ENCODE results near the gene PRR29.
"Not testable (repeated sequence)": the region's sequence is repeated elsewhere in the genome, so short reads cannot be mapped to it uniquely, and the experiment has no call there.

PRR29 gene

DNA sequence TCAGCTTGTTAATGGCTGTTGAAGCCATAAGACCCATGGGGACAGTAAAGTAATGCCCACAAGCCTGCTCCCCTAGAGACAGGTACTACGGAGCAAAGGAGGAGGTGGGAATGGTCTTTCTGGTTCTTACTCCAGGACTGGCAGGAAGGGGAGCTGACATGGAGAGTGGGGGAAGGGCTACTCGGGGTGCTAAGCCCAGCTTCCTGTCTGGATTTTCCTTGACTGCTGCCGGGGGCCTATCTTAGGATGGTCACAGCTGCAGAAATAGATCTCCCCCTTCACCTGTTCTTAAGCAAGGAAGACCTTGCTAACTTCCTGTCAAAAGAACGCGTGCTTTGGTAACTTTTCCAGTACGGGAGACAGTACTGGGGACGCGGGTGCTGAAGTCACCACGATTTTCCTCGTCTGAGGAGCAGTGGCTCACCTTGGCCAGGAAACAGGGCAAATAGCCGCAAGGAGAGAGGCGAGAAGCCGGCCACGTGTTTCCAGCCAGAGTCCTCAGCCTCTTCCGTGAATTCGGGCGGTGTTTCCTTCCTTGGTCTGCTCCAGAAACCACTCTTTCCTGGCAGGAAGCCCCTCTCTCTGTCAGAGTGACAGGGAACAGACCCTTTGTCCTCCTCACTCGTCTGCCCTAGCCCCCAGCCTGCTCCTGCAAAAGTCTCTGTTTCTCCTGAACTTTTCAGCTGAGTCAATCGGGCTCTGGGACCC is 656 bp upstream of the PRR29 start:
- DNase-seq (ENCODE audit: low read depth): no peak

DNA sequence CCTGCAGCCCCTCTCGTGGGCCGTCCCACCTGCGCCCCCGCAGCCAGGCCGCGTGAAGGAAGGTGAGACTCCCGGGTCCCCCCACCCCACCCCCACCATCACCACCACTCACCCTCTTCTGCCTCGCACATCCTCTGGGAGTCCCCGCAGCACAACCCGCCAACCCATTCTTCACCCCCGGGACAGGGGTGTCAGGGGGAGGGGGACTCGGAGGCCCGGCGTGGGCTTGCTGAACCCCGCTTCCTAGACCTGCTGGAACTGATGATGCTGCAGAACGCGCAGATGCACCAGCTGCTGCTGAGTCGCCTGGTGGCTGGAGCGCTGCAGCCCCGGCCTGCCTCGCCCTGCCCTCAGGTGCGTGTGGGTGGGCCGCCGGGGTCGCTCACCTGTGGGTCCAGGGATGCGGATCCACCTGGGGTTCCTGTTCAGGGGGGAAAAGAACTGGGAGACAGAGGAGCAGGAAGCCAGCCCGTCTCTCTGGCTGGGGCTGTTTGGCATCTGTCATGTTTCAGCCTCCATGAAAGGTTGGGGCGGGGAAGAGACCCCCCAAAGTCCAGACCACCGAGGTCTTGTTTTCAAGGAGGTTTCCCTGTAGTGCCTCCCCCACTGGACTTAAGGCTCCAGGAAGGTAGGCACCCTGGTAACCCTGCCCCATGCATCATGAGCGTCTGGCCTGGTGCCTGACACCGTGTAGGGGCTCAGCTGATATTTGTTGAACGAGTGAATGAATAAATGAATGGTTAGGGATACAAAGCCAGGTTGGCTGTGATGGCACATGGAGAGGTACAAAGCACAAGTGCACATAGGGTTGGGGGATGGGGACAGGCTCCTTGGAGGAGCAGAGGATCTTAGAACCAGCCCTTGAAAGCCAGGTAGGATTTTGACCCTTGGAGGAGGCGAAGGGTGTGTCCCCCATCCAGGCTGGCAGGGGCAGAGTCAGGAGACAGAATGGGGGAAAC is 849 bp downstream of the PRR29 start:
- DNase-seq (ENCODE audit: low read depth): no peak

DNA sequence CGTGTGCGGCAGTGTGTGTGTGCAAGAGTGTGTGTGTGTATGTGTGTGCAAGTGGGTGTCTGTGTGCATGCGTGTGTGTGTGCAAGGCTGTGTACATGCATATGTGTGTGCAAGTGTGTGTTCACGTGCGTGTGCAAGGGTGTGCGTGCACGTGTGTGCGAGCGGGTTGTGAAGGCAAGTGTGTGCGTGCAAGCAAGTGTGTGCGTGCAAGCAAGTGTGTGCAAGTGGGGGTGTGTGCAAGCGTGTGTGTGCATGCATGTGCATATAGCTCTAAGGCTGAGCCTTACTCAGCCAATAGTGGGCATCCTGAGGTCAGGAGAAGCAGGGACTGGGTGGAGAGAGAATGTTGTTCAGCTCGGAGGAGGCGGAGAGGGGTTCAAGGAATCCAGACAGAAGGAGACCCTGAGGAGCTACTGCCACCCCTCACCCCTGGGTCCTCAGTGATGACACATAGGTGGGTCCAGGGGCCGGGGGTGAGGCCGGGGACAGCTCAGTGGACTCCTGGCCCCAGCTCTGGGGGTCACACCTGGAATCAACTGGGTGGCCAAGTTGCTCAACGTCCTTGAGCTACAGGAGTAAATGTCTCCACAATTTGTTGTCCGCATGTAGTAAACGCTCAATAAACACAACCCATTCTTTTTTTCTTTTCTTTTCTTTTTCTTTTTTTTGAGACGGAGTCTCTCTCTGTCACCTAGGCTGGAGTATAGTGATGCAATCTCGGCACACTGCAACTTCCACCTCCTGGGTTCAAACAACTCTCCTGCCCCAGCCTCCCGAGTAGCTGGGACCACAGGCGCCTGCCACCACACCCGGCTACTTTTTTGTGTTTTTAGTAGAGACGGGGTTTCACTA is 1.8 kb downstream of the PRR29 start:
- no peak for DNase-seq (ENCODE audit: low read depth)

DNA sequence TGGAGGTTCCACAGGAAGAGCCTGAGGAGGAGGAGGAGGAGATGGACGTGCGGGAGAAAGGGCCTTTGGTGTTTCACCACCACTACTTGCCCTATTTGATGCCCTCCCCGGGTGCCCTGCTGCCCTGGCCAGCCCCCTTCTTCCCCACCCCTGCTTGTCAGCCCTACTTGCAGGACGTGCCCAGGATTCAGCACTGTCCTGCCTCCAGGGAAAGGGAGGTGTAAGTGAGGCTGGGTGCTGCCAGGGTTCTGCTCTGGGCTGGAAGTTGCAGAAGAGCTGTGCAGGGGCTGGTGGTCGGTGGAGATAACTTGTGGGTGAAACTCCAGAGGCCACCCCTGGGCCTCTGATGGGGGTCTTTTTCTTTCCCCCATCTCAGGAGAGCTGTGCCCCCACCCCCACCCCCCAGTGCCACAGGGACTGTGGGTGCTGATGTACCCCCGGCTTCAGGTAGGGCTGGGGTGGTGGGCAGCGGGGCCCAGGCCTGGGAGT is 3.0 kb downstream of the PRR29 start:
- DNase-seq (ENCODE audit: low read depth): no peak

DNA sequence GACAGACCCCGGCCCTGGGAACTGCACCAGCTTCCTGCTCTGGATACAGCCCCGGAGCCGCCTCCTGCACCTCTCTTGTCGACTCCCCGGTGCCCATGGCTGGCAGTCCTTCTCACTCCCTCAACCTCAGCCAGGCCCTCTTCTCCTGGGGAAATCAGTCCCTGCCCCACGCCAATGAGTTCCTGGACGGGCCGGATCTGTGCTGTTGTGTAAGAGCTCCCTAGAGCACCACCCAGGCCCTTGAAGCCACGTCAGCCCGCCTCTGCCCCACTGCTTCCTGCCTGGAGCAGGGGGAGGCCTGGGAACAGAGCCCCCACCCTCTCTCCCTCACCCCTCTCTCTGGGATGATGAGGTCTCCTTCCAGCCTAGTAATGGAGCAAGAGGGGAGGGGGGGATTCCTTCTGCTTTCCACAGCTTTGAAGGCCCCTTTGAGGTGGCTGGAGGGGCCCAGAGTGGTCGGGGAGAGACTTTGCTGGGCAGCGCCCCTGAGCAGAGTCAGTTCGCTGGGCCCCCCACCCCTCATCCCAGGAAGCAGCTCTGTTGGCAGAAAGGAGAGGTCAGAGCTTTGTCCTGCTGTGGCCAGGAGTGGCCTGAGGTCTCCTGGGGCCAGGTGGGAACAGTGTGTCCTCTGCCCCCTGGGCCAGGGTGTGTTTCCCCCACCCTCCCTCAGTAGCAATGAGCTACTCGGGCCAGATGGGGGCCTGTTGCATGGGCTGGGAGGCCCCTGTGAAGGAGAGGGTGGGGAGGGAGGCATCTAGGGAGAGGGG is 3.8 kb downstream of the PRR29 start:
- no peak for DNase-seq (ENCODE audit: low read depth)

DNA sequence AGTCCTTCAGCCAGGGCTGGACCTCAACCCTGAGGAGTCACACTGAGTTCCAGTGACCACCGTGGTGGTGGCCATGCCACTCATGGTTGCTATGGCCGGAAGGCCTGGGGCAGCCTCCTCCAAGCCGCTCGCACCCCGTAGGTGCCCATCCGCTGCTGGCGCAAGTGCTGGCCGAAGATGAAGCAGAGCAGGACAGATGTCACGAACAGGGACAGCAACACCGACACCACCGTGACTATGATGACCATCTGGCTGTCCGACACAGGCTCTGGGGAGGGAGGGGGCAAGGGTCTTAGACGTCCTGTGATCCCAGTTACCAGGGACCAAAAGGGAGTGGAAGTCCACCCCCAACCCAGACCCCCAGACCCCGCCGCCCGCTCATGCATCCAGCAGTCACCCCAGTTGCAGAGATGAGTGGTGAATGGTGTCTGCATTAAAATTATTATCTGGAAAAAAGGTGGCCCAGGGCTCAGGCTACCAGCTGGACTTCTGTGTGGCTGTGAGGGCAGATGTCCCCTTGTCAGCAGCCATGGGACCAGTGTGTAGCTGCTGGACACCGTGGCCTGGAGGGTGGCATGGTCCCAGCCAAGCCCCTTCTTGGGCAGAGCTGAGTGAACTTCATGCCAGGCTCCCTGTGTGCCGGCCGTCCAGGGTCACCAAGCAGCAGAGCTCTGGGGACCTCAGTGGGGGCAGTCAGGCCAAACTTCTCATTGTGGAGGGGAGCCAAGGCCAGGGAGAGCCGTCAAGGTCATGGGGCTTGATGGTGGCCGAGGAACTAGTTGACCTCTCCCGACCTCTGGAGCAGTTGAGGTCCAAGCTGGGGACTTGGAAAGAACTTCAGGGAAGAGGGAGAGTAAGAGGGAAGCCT is 4.7 kb downstream of the PRR29 start:
- no peak for DNase-seq (ENCODE audit: low read depth)

DNA sequence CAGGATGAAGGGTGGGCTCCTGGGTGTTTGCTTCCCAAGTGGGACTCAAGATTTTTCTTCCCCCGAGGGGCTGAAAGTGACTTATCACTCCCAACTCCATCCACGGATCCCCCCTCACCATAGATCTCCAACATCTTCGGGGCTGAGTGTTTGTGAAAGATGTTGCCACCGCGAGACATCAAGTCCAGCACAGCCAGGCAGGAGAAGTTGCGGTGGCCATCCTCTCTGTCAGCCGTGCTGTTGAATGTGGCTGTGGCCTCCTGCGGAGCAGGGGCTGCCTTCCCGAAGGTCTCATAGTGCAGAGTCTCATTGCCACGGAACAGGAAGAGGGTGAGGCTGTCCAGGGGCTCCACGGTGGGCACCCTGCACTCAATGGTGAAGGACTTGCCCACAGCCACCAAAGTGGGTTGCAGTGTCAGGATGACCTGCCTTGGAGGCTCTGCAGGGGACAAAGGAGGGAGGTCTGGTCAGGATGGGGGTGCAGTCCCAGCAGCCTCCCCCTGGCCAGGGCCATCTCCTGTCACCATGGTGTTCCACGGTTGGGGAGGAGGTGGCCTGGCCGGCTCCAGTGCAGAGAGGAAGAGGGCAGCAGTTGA is 5.5 kb downstream of the PRR29 start:
- no peak for DNase-seq (ENCODE audit: low read depth)

DNA sequence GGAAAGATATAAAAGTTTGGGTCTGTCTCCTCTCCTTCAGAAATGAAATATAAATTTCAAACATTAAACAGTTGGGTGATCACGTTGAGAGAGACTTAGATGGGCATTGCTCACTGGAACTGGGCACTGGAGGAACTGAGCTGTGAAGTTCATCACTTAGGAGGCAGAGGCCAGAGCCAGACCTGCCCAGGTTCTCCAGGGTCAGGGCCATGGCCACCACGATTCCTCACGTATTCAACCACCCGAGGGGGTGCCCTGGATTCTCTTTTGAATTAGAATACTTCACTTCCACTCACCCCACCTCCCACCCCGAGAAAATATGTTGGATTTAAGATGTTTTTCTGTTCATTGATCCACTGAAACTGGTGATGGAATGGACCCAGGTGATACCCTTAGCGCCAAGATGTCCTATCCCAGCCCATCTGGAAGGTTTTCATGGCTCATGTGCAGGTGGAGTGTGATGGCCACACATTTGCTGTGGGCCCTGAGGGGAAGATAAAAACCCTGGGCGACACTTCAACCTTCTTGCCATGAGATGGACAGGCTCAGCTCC is 6.1 kb downstream of the PRR29 start:
- DNase-seq (ENCODE audit: low read depth): no peak

DNA sequence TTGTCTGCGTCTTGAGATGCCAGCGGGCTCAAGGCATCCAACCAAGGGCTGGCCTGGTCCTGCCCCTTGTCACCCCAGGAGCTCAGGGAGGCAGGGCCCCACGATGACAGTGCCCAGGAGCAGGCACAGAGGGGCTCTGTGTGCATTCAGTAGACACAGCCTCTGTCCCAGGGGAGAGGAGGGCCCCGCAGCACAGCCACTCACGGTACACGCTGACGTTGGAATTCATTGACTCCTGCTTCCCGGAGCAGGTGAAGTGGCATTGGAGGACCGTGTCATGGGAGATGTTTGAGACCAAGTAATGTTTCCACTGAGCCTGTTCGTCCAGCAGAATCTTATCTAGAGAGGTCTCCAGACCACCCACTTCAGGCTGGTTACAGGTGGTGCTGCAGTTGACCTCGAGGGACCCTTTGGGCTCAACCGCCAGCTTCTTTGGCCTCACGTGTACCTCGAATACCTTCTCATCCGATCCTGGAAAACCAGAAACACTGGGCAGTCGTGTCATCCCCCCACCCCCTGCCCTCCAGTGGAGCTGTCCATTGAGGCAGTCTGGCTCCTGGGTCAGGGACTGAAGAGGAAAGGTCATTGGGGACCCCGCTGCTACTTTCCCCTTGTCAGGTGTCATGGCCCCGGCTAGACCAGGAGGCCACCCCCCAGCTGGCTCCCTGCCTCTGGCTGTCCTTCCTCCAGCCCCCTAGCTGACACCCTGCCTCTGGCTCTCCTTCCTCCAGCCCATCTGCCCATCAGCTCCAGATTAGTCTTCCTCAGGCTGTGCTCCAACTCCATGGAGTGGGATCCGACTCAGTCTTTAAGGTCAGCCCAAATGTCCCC is 7.0 kb downstream of the PRR29 start:
- DNase-seq (ENCODE audit: low read depth): no peak

DNA sequence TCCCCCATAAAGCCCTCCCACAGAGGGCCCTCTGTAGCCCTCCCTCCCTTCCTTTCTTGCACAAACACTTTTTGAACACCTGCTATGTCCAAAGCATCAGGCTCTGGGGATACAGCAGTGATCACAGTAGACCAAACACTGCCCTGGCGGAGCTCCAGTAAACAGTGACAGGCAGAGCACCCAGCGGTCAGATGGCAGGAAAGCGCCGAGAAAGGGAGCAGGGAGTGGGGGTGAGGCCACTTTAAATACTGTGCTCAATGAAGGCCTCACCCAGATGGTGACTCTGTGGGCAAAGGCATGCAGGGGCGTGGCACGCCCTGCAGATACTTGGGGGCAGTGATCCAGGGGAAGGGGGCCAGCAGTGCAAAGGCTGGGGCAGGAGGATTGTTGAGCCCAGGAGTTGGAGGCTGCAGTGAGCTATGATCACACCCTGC is 7.6 kb downstream of the PRR29 start:
- no peak for DNase-seq (ENCODE audit: low read depth)

DNA sequence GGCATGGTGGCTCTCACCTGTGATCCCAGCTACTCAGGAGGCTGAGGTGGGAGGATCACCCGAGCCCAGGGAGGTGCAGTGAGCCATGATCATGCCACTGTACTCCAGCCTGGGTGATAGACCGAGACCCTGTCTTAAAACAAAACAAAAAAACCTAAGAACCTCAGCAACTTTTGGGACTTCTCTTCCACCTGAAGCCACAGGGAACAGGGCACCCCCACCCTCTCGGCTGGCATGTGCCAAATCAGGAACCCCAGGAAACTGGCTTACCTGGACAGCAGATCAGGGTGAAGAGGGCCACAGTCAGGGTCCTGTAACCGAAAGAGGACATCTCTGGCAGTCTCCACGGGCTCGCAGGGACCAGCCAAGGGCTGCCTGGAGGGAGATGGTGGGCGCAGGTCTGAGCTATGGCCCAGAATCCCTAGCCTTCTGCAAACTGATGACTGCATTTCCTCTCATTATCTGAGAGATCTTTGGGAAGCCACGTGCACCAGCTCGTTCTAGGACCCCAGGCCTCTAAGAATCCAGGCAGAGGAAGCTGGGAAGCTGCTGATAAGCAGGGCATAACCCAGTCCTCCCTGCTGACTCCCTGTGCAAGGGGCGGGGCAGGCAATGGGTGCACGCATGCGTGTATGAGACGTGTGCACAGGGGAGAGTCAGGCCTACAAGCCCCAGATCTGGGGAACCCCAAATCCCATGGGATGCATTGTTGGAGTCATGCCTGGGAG is 8.4 kb downstream of the PRR29 start:
- DNase-seq (ENCODE audit: low read depth): no peak

DNA sequence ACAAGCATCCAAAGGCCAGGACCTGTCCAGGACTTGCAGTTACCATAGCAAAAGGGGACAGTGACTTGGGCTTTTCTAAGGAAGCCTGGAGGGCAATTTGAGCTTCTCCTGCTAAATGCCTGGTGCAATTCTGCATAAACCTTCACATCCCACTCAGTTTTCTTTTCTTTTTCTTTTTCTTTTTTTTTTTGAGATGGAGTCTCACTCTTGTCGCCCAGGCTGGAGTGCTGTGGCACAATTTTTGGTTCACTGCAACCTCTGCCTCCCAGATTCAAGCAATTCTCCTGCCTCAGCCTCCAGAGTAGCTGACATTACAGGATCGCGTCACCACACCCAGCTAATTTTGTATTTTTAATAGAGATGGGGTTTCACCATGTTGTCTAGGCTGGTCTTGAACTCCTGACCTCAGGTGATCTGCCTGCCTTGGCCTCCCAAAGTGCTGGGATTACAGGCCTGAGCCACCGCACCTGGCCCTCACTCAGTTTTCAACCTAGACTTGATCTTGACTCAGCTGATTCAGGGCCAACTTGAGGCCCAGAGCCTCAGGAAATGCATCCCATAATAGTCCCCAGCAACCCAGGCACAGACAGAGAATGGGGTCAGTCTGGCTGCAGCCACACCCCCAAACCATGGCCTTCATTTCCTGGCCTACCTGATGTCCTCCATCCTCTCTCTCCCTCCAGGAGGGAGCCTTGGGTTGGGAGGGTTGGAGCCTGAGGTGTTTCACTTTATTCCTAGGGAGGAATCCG is 9.1 kb downstream of the PRR29 start:
- not testable (repeated sequence) for DNase-seq (ENCODE audit: low read depth)

DNA sequence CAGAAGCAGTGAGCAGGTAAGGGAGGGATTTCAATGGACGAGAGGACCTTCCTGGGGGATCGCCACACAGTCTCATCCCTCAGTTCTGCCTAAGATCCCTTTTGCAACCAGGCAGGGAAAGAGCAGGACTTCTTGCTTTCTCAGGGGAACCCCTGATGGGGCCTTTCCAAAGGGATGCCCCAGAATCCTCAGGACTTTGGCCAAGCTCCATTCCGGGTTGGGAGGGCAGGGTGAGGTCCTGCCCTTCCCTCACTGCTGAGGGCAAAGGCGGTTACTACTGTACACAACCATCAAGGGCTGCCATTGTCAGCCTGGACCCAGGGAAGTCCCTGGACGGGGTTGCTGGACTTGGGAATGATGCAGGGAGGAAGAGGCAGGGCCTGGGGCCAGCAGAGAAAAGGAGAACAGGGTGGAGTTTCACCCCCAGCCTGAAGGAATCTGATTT is 9.7 kb downstream of the PRR29 start:
- no peak for DNase-seq (ENCODE audit: low read depth)

DNA sequence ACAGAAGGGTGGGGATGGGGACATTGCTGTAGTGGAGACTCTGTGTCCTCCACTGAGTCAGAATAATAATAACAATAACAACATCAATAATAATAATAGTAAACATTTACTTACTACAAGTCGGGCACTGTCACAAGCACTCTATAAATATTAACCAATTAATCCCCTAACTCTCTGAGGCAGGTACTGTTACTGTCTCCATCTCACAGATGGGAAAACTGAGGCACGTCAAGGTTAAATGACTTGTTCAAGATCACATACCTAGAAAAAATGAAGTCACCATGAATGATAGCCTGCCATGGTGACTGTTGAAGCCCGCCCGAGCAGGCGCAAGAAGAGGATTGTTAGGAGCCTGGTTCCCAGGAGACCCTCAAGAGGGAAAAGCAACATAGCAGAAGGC is 10.2 kb downstream of the PRR29 start:
- no peak for DNase-seq (ENCODE audit: low read depth)

DNA sequence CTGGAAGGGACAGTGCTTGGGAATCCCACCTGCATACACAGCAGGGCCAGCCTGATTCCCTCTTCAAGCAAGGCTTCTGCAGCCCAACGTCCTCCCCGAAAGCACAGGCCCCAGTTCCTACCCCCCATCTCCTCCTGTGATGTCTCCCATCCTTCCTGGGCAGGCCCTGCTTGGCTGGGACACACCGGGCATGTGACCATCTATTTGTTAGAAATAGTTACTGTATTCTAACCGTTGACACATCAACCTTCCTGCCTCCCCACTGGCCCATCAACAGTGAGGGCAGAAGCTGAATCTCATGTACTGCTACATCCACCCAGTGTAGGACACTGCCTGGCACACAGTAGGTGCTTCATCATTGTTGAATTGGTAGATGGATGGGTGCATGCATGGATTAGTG is 10.7 kb downstream of the PRR29 start:
- no peak for DNase-seq (ENCODE audit: low read depth)

DNA sequence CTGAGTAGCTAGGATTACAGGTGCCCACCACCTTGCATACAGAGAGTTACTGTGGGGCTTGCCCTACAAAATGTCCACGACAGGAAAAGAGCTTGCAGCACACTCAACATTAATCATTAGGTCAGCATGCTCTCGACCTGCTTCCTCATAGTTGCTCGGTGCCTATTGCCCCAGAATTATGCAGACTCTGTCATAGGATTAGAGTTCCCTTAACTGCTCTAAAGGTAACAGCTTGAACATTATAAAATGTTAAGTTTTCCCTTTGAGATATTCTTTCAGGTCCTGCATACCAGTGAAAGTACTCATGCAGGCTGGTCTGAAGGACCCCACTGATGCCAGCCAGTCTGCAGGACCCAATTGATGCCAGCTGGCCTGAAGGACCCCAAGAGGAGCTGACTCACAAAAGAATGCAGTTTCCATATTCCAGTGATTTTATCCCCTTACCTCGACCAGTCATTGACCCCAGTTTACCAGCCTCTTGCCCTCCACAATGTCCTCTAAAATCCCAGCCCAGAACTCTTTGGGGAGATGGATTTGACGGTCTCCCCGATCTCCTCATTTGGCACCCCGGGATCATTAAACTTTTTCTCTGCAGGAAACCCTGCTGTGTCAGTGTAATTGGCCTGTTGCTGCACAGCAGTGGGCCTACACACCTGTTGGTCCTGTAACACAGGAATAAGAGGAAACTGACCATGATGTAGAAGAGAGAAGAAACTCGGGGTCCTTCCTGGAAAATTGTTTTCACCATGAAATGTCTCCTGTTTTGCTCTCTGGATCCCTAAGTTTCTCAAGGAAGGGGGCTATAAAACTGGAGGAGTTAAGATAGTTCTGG is 11.6 kb downstream of the PRR29 start:
- DNase-seq (ENCODE audit: low read depth): no peak
